22Rv1 (cell line): ENCODE results near the gene GAB2.

ENCODE experiments used
- H3K27ac ChIP-seq: fragments of 450-650 bp; 2 replicates; pipeline ENCODE4 v1.5.1; 2017
- ZFX ChIP-seq: fragments of 450-650 bp; IDR thresholded peaks from 2 replicates; pipeline ENCODE4 v1.6.1; 2017; ENCODE audit warnings: antibody characterized with exemption, borderline replicate concordance
- TF ChIP-seq, protein P1 (sequence below): fragments of 450-650 bp; IDR thresholded peaks from 2 replicates; pipeline ENCODE4 v1.5.1; 2017; ENCODE audit warnings: mild to moderate bottlenecking

The GAB2 gene

DNA sequence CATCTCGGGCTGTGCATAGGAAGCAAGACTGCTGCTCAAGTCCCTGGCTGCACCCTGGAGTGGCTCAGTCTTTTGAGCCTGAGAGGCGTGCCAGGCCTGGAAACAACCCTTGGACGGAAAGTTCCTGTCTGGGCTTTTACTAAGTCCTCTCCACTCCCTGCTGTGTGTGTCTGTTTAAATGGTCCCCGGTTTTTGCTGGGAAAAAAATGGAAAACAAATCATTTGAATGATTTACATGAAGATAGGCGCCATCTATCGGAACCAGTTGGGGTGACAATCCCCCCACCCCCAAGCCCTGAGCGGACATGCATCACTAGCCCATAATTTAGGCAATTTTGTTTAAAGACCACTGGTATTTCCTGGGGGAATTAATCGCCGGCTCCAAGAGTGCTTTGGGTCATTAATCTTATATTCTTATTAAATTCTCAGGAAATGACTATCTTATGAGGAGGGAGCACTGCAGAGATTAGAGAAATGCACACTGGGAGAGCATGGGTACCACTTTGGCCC lies 2.7 kb upstream of the GAB2 start:
- H3K27ac ChIP-seq, result no peak overlapping the region
- TF ChIP-seq, protein P1, sequence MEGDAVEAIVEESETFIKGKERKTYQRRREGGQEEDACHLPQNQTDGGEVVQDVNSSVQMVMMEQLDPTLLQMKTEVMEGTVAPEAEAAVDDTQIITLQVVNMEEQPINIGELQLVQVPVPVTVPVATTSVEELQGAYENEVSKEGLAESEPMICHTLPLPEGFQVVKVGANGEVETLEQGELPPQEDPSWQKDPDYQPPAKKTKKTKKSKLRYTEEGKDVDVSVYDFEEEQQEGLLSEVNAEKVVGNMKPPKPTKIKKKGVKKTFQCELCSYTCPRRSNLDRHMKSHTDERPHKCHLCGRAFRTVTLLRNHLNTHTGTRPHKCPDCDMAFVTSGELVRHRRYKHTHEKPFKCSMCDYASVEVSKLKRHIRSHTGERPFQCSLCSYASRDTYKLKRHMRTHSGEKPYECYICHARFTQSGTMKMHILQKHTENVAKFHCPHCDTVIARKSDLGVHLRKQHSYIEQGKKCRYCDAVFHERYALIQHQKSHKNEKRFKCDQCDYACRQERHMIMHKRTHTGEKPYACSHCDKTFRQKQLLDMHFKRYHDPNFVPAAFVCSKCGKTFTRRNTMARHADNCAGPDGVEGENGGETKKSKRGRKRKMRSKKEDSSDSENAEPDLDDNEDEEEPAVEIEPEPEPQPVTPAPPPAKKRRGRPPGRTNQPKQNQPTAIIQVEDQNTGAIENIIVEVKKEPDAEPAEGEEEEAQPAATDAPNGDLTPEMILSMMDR, result peak; percentile 33
- no peak for TF ChIP-seq ZFX

DNA sequence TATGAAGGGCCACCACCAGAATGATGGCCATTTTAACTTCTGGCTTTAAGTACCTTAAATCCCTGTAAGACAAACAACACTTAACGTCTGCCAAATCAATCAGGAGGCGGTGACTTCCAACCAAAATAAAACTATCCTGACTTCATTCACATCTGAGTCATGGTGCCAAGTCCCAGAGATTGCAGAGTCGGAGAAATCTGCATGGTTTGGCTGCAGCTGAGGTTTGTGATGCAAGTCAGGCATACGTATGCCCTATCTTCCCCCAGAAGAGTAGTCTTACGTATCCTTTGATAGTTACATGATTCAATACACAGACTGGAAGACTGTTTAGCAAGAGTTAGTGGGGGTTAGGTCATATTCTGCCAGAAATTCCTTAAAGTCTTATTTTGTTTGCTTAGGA lies 1.7 kb upstream of the GAB2 start:
- no peak overlapping the region for H3K27ac ChIP-seq
- TF ChIP-seq ZFX, result no peak
- TF ChIP-seq, protein P1, result no peak

DNA sequence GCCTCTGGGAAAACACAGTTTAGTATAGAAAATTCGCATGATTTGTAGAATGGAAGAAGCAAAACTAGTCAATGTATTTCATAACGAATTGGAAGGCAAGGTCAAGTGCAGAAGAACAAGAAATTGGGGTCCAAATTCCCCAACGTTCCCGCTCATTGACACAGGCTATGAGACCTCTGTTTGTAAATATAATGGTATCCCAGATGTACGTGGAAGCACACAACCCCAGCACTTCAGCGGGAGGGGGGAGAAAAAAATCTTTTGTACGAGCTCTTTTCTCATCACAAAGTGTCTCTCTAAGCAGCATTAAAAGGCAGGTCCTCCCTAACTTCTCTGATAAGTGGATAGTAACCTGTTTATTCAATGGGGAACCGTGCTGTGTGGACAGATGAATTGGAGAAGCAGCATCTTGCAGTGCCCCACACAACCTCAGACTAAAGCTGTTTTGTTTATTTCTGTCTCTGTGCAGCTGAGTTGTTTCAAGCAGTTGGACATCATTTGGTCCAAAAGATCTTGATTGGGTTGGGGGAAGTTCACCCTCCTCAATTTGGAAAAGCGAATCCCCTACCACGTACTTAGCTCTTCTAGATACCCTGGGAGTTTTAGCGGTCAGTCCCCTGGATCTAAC lies 1.1 kb upstream of the GAB2 start:
- no peak for TF ChIP-seq ZFX
- TF ChIP-seq, protein P1, result no peak
- peak overlapping the region; percentile 49; the same call in 1 of the 2 replicates for H3K27ac ChIP-seq

DNA sequence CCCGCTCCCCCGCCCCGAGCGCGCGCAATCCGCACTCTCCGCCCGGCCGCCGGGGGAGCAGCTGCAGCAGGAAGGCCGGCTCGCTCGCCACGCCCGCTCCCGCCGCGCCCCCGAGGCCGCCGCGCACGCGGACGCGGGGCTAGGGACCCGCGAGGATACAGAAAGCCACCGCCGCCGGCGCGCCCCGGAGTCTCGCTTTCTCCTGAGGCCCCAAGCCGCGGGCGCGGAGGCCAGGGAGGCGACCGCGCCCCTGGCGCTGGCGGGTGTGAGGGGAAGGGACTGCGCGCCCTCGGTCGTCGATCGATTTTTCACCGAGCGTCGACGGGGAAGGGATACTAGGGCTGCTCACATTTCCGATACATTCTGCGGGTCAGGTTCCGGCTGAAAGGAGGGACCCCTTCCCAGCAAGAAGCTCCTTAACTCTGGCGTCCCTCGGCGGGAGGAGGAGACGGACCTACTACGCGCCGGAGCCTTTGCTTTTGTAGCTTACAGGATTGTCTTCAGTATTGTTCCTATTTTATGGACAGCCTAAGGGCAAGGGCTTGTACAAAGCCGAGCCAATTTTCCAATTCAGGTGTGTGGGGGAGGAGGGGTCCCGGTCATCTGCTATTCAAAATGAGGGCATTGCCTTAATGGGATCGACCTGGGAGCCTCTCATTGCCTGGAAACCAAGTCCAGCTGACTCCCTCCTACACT lies 416 bp upstream of the GAB2 start:
- H3K27ac ChIP-seq, result peak overlapping the region; percentile 49; the same call in 1 of the 2 replicates
- TF ChIP-seq ZFX, result no peak
- TF ChIP-seq, protein P1, result peak; percentile 21

DNA sequence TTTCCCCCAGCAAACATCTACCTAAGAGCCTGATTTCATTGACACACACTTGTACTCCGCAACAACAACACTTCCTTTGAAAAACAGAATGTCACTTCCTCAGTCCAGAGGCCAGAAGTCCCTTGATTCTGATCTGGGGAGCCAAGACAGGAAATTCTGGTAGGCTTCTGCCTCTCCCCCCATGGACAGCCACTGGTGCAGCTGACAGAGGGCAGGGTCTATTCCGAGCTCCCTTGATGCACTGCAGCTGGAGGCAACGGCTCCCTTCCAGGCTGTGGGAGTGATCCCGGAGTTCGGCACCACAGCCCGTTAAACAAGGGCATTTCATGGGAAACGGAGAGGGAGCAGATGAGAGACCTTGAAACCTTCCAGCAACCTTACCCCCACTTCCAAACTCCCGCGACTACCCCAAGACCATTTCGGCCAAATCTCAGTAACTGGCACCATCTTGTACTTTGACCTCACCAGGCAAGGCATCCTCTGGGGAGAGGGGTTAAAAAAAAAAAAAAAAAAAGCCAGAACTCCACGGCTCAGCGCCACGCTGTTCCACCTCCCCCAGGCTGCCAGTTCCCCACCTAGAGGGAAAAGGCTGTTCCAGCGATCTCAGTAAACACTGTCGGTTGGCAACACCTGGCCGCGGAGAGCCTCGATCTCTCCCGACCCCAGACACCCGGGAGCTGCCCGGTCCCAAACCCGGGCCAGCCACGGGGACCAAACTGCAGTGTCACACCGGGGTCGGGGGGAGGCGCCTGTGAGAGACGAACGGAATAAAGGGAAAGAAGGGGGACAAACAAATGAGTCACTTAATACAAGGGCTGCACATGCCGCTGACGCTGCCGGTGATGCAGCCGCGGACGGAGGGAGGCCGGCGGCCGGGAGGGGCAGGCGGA lies 1.1 kb downstream of the GAB2 start:
- TF ChIP-seq, protein P1, result peak; percentile 61
- no peak for TF ChIP-seq ZFX
- H3K27ac ChIP-seq, result peak overlapping the region; percentile 49

DNA sequence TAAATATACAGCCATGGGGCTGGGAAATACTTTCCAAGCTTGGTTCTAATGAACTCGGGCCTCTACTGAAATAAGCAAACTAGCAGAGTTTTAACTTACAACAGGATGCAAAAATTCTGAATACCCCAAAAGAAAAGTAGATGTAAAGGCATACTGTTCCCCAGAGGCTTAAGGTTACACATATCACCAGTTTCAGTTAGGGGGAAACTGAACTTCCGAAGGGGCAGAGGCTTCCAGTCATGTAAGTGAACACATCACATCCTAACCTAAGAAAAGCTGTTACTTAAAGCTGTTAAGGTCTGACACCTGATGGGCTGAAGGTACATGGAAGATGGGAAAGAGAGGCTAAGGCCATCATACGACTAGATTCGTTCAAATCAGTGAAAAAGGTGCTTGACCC lies 2.3 kb downstream of the GAB2 start:
- no peak for TF ChIP-seq ZFX
- TF ChIP-seq, protein P1, result no peak
- H3K27ac ChIP-seq, result no peak overlapping the region
